Aorta (tissue), 5 donors: ENCODE data around the gene CHD9NB. TPM values are rescaled to one million over a fixed set of nuclear protein-coding genes. Genes with fewer than 3 reads are reported as not detected.

Source experiments
- ATAC-seq: fragments of 200-7000 bp; cut with Tn5 transposase; one replicate; pipeline ENCODE4 v1.9.1; 2022; ENCODE audit warnings: moderate library complexity; ENCODE audit not compliant: low FRiP score
- DNase-seq, 2 donors: peaks; one replicate each; pipeline ENCODE4 v3.0.0-alpha.2; 2020
- H3K27ac ChIP-seq, 2 donors: one replicate each; pipeline ENCODE4 v1.5.1; 2013; ENCODE audit warnings: low read length in 2 of 2, mild to moderate bottlenecking in 2 of 2, moderate library complexity in 2 of 2, control low read depth in 1 of 2, inconsistent platforms in 1 of 2, low read depth in 1 of 2
- H3K27me3 ChIP-seq, 2 donors: one replicate each; pipeline ENCODE4 v1.6.1; 2013; ENCODE audit warnings: control low read depth in 1 of 2, low read length in 1 of 2, mild to moderate bottlenecking in 1 of 2, moderate library complexity in 1 of 2; ENCODE audit not compliant: insufficient read depth in 2 of 2, control insufficient read depth in 1 of 2
- H3K36me3 ChIP-seq, 2 donors: one replicate each; pipeline ENCODE4 v1.6.1; 2013; ENCODE audit warnings: control low read depth in 1 of 2, low read length in 1 of 2, mild to moderate bottlenecking in 1 of 2; ENCODE audit not compliant: insufficient read depth in 2 of 2, control insufficient read depth in 1 of 2
- H3K4me1 ChIP-seq, 2 donors: one replicate each; pipeline ENCODE4 v1.6.1; 2013; ENCODE audit warnings: low read length in 2 of 2, control low read depth in 1 of 2, mild to moderate bottlenecking in 1 of 2, moderate library complexity in 1 of 2; ENCODE audit not compliant: insufficient read depth in 2 of 2, control insufficient read depth in 1 of 2
- H3K4me3 ChIP-seq, 2 donors: one replicate each; pipeline ENCODE4 v1.5.1; 2013; ENCODE audit warnings: low read length in 2 of 2, control low read depth in 1 of 2, mild to moderate bottlenecking in 1 of 2
- H3K9me3 ChIP-seq: one replicate; pipeline ENCODE4 v1.6.1; 2013; ENCODE audit warnings: mild to moderate bottlenecking, low read length; ENCODE audit not compliant: control insufficient read depth
- WGBS, 2 donors: extraction: QIAGEN DNeasy Blood & Tissue Kit; methylation state at CpG; one replicate each; pipeline ENCODE4 v1.1.7; 2013; 5-methylcytosine and 5-hydroxymethylcytosine counted together
- intact Hi-C, 2 donors: fragments of 100-400 bp; cut with DNase I; formaldehyde crosslinking; loops; one replicate each; pipeline versions ENCODE4 v1.14.2 to v1.15.0; 2022
- polyA plus RNA-seq, 2 donors: library from polyadenylated mRNA; stranded (reverse); fragments of 200-250 nt; gene quantifications; one replicate each; pipeline ENCODE4 v1.2.3, GENCODE V29; 2013
- total RNA-seq, 2 donors: library from RNA; stranded (reverse); fragmentation: NEBNext Ultra II Directional; extraction: Animal tissue kit (Norgen Biotek cat#: 25700); gene quantifications; one replicate each; pipeline ENCODE4 v1.2.1, GENCODE V29; 2021
- donor health status: healthy with polysubstance abuse.
- donor health status: Bipolar disorder and iron deficiency.
- donor health status: DM: no; HTN: no; CAD: no.
- donor health status: DM: no; HTN: no; CAD: no.
- donor health status: DM: yes; HTN: yes; CAD: no.

The CHD9NB gene
- total and polyA plus RNA-seq, 4 donors, result 0.36 to 2.3 (median 1.0) TPM

DNA sequence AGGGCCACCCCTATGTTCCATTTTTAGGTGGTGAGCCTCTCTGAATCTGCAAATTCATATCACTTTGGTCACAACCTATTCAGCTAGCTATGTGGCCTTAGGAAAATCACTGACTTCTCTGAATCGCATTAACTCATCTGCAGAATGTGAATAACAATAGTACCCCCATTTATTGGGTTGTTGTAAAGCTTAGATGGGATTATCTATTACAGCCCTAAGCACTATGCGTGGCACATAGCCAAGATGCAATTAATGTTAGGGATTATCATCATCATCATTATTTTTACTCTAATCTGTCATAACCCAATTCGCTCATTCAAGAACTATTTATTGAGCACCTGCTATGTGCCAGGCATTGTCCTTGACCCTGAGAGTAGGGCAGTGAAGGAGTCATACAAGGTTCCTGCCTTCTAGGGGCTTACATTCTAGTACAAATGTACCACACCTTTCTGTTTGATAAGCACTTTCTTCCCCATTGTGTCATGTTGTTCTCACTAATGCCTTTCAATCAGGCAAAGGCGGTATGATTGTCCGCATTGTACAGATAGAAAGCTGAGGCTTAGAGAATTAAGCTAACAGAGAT lies 40.6 kb upstream of the CHD9NB start:
- WGBS, 2 donors, result 95 to 96% methylated on average over 5 of the region's 5 CpGs
- peaks cover 3 to 8% of the 10 kb centered on the region in 2 donors for H3K4me1 ChIP-seq
- intact Hi-C loops, result loop anchor here (5.0 kb wide), 1 partner anchor 36 kb away; no protein-coding TSS in a partner anchor

DNA sequence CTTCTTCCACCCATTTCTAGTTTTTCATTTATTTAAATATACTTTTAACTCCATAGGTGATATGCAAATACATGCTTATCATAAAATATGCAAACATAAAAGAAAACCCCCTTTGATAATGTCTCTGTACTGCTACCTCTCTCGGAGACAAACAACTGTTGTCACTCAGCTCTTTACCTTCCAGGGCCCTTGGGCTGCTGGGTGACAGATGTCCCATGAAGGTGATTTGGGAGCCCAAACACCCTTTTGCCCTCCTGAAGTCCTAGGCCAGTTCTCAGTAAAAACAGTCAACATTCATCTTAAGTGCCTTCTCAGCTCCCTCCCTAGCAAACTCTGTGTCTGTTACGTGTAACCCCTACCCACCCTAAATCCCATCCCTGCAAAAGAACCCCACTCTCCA lies 39.6 kb upstream of the CHD9NB start:
- ATAC-seq (no peak), DNase-seq (no peak)
- WGBS, 2 donors, result 89 to 93% methylated on average over 2 of the region's 2 CpGs
- no peaks in the 10 kb centered on the region for H3K36me3 ChIP-seq
- H3K27me3 ChIP-seq, result no peaks in the 10 kb centered on the region
- H3K4me1 ChIP-seq, result peaks cover 3 to 8% of the 10 kb centered on the region in 2 donors
- H3K27ac ChIP-seq, result no peak overlapping the region
- H3K9me3 ChIP-seq, result no peaks in the 10 kb centered on the region
- intact Hi-C loops, result loop anchor here (5.0 kb wide), 1 partner anchor 35 kb away; no protein-coding TSS in a partner anchor
- no peak overlapping the region for H3K4me3 ChIP-seq

More for the DNA sequence above, 40.6 kb upstream of the CHD9NB start:
- Histone ChIP-seq H3K27ac (no peak overlapping the region), H3K36me3 (no peaks in the 10 kb centered on the region), H3K27me3 (no peaks in the 10 kb centered on the region), H3K4me3 (no peak overlapping the region), H3K9me3 (no peaks in the 10 kb centered on the region)
- ATAC-seq (no peak), DNase-seq (no peak)

DNA sequence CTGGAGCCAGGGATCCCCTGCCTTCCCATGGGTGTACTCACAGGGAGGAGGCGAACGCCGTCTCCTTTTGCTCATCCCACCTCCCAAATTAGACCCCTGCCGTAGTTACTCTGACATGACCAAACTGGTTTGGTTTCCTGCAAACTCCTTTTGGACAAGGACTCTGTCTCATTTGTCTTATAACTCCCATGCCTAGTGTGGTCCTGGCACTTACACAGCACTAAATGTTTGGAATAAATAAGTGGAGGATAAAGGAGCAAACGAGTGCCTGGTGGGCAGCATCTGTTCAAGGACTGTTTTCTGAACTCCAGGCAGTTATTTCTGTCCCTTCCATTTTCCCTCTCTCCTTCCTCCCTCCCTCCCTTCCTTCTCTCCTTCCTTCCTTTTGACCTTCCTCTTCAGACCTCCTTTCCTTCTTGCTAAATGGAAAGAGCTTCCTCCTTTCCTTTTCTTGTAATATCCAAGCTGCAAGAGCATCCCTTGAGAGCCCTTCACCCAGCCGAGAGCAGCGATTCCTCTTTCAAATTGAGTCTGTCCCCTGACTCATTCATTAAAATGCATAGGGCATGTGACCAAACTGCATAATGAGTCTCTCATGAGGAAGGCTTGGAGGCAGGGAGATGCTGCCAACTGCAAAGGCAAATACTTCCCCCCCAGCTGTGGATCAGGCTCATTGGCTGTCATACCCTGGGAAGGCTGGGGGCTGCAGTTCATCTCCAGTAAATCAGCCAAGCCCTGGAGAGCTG lies 38.9 kb upstream of the CHD9NB start:
- no peak overlapping the region for H3K4me3 ChIP-seq
- H3K4me1 ChIP-seq, result peaks cover 3 to 8% of the 10 kb centered on the region in 2 donors
- intact Hi-C loops, result loop anchor here (5.0 kb wide), 1 partner anchor 34 kb away; no protein-coding TSS in a partner anchor
- peak overlapping the region; percentile 84 to 97 for H3K27ac ChIP-seq
- WGBS, 2 donors, result 11 to 18% methylated on average over 7 of the region's 7 CpGs
- DNase-seq (peak in 1 of 2 donors; percentile 79), ATAC-seq (peak; percentile 63)
- no peaks in the 10 kb centered on the region for H3K9me3 ChIP-seq
- no peaks in the 10 kb centered on the region for H3K27me3 ChIP-seq
- no peaks in the 10 kb centered on the region for H3K36me3 ChIP-seq

DNA sequence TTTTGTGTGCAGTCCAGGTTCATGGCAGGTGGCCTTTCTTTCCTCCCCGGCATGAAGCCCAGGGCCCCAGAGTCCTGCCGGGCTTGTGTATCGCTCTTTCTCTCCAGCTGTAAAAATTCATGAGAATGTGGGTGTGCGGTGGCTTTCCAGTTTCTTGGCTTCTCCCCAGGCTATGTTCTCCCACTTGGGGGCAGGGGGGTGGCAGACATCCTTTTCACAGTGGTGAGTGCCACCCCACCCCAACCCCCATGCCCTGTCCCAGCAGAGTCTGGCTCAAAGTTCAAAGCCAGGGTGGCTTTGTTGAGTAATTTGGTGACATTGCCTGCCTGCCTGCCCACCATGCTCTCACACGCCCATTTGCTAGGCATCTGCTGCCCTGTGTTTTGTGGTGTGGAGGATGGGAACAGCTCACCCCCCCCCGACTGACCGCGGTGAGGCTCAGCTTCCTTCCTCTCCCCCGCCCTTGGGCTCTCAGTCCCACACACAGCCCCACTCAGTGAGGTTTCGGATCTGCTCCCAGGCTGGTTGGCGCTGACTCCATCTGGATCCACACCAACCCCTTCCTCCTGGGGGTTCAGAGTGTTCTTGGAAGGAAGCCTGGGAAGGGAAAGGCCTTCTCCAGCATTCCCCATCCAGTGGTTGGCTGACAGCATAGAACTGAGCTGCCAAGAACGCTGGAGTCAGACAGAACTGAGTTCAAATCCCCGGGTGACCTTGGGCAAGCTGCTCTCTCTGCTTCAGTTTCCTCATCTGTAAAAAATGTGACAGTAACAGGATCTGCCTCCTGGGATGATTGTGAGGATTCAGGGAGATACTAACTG lies 38.1 kb upstream of the CHD9NB start:
- Histone ChIP-seq H3K4me1 (peaks cover 7 to 8% of the 10 kb centered on the region in 2 donors), H3K27me3 (no peaks in the 10 kb centered on the region), H3K4me3 (no peak overlapping the region), H3K9me3 (no peaks in the 10 kb centered on the region), H3K27ac (peak overlapping the region; percentile 84 to 97), H3K36me3 (no peaks in the 10 kb centered on the region)
- DNase-seq (peak; percentile 94 to 96), ATAC-seq (peak; percentile 95)
- 1 to 4% methylated on average over 13 of the region's 13 CpGs for WGBS, 2 donors
- intact Hi-C loops, result loop anchor here (5.0 kb wide), 1 partner anchor 34 kb away; no protein-coding TSS in a partner anchor

DNA sequence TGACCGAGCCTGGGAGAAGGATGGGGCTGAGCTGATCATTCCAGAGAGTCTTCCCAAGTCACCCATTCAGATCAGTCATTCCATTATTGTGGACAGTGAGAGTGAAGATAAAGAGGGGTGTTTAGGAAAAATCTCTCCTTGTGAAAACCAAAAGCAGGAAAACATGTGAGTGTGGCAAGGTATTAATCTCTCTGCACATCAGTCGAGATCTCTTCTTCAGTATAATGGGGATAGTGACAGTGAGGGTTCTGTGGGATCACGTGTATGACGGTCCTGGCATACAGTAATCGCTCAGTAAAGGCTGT lies 37.5 kb upstream of the CHD9NB start:
- Histone ChIP-seq H3K9me3 (no peaks in the 10 kb centered on the region), H3K27me3 (no peaks in the 10 kb centered on the region), H3K4me1 (peaks cover 8% of the 10 kb centered on the region in 2 donors), H3K27ac (peak overlapping the region in 1 of 2 donors; percentile 77), H3K4me3 (no peak overlapping the region), H3K36me3 (no peaks in the 10 kb centered on the region)
- DNase-seq, result no peak
- intact Hi-C loops, result loop anchor here (5.0 kb wide), 1 partner anchor 33 kb away; no protein-coding TSS in a partner anchor
- ATAC-seq, result no peak
- 4 to 5% methylated on average over 5 of the region's 5 CpGs for WGBS, 2 donors

DNA sequence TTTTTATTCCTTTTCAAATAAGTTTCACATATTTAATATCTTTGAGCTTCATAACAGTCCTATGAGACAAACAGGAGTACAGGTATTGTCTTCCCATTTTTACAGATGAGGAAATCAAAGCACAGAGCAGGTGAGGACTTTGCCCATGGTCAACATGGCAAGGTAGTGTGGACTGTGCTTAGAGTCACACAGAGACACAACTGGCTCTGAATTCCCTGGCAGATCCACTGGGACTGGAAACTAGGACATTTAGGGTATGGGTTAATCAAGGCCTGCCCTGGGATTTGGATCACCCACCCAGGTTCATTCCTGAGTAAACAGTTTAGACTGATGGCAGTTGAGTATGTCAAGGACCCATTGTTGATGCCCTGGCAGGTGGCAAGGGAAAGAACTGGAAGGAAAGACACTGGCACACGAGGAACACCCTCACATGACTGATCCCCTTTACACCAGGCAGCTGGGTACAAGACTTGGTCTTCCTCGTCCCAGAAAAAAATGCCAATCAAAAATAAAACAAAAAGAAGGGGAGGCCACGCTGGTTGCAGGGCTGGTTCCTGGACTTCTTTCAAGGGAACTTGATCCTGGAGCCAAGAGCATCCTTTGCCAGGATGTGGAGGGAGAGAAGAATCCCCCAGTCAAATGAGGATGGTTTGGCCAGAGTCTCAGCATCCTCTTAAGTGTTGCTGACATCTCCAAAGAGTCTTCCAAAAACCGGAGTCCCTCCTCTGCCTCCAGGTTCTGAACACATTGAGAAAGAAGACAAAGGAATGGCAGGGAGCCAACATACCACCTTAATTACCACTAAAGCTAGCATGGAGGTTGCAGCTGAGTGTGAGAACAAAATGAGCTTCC lies 37.0 kb upstream of the CHD9NB start:
- Histone ChIP-seq H3K4me3 (no peak overlapping the region), H3K27ac (peak overlapping the region in 1 of 2 donors; percentile 77), H3K27me3 (no peaks in the 10 kb centered on the region), H3K4me1 (peaks cover 8% of the 10 kb centered on the region in 2 donors), H3K36me3 (no peaks in the 10 kb centered on the region), H3K9me3 (no peaks in the 10 kb centered on the region)
- intact Hi-C loops, result loop anchor here (5.0 kb wide), 1 partner anchor 32 kb away; no protein-coding TSS in a partner anchor
- ATAC-seq, result no peak
- DNase-seq, result no peak
- 4 to 8% methylated on average over 4 of the region's 4 CpGs for WGBS, 2 donors

DNA sequence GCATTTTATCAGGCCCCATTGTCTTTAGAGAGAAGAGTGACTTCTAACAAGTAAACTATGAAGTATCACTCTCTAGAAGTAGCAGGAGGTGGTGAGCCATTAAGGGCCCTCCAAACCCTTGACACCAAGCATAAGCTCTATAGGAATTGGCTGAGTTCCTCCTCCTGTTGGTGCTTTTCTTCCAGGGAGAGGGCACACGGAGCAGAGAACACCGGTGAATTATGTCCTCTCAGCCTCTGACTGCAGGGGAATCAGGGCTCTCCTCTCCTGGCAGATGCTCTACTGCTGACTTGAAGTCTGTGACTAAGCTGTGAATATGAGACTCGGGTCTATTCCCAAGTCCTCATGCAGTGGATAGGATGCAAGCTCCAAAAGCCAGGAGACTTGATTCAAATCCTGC lies 34.4 kb upstream of the CHD9NB start:
- no peak for DNase-seq
- no peaks in the 10 kb centered on the region for H3K27me3 ChIP-seq
- peaks cover 5 to 8% of the 10 kb centered on the region in 2 donors for H3K4me1 ChIP-seq
- intact Hi-C loops, result no loop called here
- H3K4me3 ChIP-seq, result no peak overlapping the region
- no peak overlapping the region for H3K27ac ChIP-seq
- 28 to 32% methylated on average over 3 of the region's 3 CpGs for WGBS, 2 donors
- H3K9me3 ChIP-seq, result no peaks in the 10 kb centered on the region
- no peak for ATAC-seq
- H3K36me3 ChIP-seq, result no peaks in the 10 kb centered on the region

DNA sequence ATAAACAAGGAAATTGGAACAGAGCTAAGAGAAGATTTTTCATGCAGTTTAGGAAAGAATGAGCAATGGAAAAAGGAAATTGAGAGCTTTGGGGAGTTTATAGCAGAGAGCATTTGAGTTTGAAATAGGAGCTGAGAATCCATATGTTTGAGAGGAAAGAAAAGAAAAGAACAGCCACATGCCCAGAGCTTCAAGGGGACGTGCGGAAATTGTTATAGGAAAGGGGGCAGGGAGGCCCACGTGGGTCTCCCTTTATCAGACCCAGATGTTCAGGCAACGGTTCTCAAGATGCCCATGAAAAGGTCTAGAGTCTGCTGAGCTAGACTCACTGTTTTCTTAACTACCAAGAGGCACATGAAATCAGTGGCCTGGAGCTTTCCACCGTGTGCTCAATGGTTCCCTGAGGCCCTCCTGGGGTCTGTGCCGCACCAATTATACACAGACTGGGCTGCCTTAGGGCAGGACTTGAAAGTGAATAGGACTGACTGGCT lies 33.3 kb upstream of the CHD9NB start:
- Histone ChIP-seq H3K9me3 (no peaks in the 10 kb centered on the region), H3K4me1 (peaks cover 3 to 5% of the 10 kb centered on the region in 2 donors), H3K36me3 (no peaks in the 10 kb centered on the region), H3K27ac (no peak overlapping the region), H3K27me3 (no peaks in the 10 kb centered on the region), H3K4me3 (no peak overlapping the region)
- 41 to 44% methylated on average over 6 of the region's 6 CpGs for WGBS, 2 donors
- no peak for ATAC-seq
- intact Hi-C loops, result no loop called here
- DNase-seq, result no peak
